Ascending aorta (tissue), 2 donors: ENCODE results near the gene BCL2L11. TPM values are rescaled to one million over a fixed set of nuclear protein-coding genes. Genes with fewer than 3 reads are reported as not detected.
A peak's percentile ranks its signal among the peaks of the same experiment; 100 is the strongest.

Experiments
- DNase-seq, 2 donors: peaks; one replicate each; pipeline ENCODE4 v3.0.0-alpha.2; 2019; ENCODE audit warnings: low spot score in 2 of 2
- H3K27ac ChIP-seq, 2 donors: fragments of 200-600 bp; sonication (generic); one replicate each; pipeline ENCODE4 v1.5.1; 2016 to 2017; ENCODE audit warnings: mild to moderate bottlenecking in 1 of 2
- H3K27me3 ChIP-seq: fragments of 200-600 bp; sonication (generic); one replicate; pipeline ENCODE4 v1.5.1; 2017
- H3K36me3 ChIP-seq, 2 donors: fragments of 200-600 bp; sonication (generic); one replicate each; pipeline ENCODE4 v1.5.1; 2016
- H3K4me1 ChIP-seq, 2 donors: fragments of 200-600 bp; sonication (generic); one replicate each; pipeline ENCODE4 v1.5.1; 2016 to 2017; ENCODE audit warnings: mild to moderate bottlenecking in 1 of 2
- H3K4me3 ChIP-seq, 2 donors: fragments of 200-600 bp; sonication (generic); one replicate each; pipeline ENCODE4 v1.5.1; 2016 to 2017; ENCODE audit warnings: mild to moderate bottlenecking in 1 of 2
- H3K9me3 ChIP-seq, 2 donors: fragments of 200-600 bp; sonication (generic); one replicate each; pipeline ENCODE4 v1.5.1; 2016
- CTCF ChIP-seq, 3 experiments: fragments of 200-600 bp in 2 of 3; fragments of 450-650 bp in 1 of 3; sonication (generic) in 2 of 3; IDR thresholded peaks; one replicate each; pipeline ENCODE4 v1.5.1; 2016 to 2019; ENCODE audit warnings: antibody characterized with exemption in 3 of 3, mild to moderate bottlenecking in 1 of 3, moderate library complexity in 1 of 3
- intact Hi-C: fragments of 100-400 bp; cut with DNase I; formaldehyde crosslinking; loops from one replicate; pipeline ENCODE4 v1.15.1; 2023
- total RNA-seq: library from RNA; depleted of rRNA; stranded (reverse); fragments of >200 nt; gene quantifications from one replicate; pipeline ENCODE4 v1.1.0, GENCODE V29; 2016

Gene BCL2L11
- total RNA-seq, 1 donor from 2014 or later, result 3.5 TPM

- peak overlapping the region in 1 of 2 donors; percentile 49 for H3K27ac ChIP-seq
- peak overlapping the region in 1 of 2 donors; percentile 87 for H3K4me3 ChIP-seq
- peaks cover 0 to 17% of the 10 kb centered on the region in 2 donors for H3K4me1 ChIP-seq
- no peak for DNase-seq
- no peak for TF ChIP-seq CTCF (IDR thresholded peaks at IDR 0.05)
- peaks cover 0 to 4% of the 10 kb centered on the region in 2 donors for H3K36me3 ChIP-seq
- H3K9me3 ChIP-seq, result no peaks in the 10 kb centered on the region
- intact Hi-C loops, result no loop called here
- no peaks in the 10 kb centered on the region for H3K27me3 ChIP-seq
These were observed 1.5 kb upstream of the BCL2L11 start for GRCh38 chr2:111118981-111119821.

GRCh38 chr2:111119822-111120252, 877 bp upstream of the BCL2L11 start:
- intact Hi-C loops, result loop anchor here (2.0 to 5.0 kb wide), 3 partner anchors 42 to 1522 kb away; partner anchors contain the start of gene TMEM87B
- TF ChIP-seq CTCF (IDR thresholded peaks at IDR 0.05), result no peak
- Histone ChIP-seq H3K9me3 (no peaks in the 10 kb centered on the region), H3K27me3 (no peaks in the 10 kb centered on the region), H3K27ac (no peak overlapping the region), H3K4me1 (peaks cover 0 to 17% of the 10 kb centered on the region in 2 donors), H3K4me3 (peak overlapping the region; percentile 87 to 89), H3K36me3 (peaks cover 0 to 10% of the 10 kb centered on the region in 2 donors)
- DNase-seq, result no peak

GRCh38 chr2:111121028-111121827, 514 bp downstream of the BCL2L11 start:
- Histone ChIP-seq H3K36me3 (peaks cover 0 to 15% of the 10 kb centered on the region in 2 donors), H3K9me3 (no peaks in the 10 kb centered on the region), H3K27ac (peak overlapping the region; percentile 69 to 72), H3K4me1 (peaks cover 0 to 17% of the 10 kb centered on the region in 2 donors), H3K27me3 (no peaks in the 10 kb centered on the region), H3K4me3 (peak overlapping the region; percentile 87 to 89)
- TF ChIP-seq CTCF (IDR thresholded peaks at IDR 0.05), result no peak
- intact Hi-C loops, result loop anchor here (2.0 to 5.0 kb wide), 3 partner anchors 41 to 1521 kb away; partner anchors contain the start of gene TMEM87B
- DNase-seq, result peak in 1 of 2 donors; percentile 71

- H3K27ac ChIP-seq, result peak overlapping the region; percentile 31 to 72
- peak overlapping the region; percentile 87 to 89 for H3K4me3 ChIP-seq
- no peak for TF ChIP-seq CTCF (IDR thresholded peaks at IDR 0.05)
- H3K36me3 ChIP-seq, result peaks cover 0 to 15% of the 10 kb centered on the region in 2 donors
- intact Hi-C loops, result loop anchor here (2.0 to 5.0 kb wide), 4 partner anchors 40 to 1520 kb away; partner anchors contain the start of gene TMEM87B
- H3K27me3 ChIP-seq, result no peaks in the 10 kb centered on the region
- peak; percentile 68 to 93 for DNase-seq
- peaks cover 0 to 17% of the 10 kb centered on the region in 2 donors for H3K4me1 ChIP-seq
- no peaks in the 10 kb centered on the region for H3K9me3 ChIP-seq
These were observed 1.3 kb downstream of the BCL2L11 start for GRCh38 chr2:111121828-111122630.
